Neural cell (in vitro differentiated cells): Measurements from ENCODE around the gene HEBP1. TPM values are rescaled to one million over a fixed set of nuclear protein-coding genes. Genes with fewer than 3 reads are reported as not detected.

Experiments used
- H2AFZ ChIP-seq: fragments of 200-600, 300-800 bp; sonication (generic), shearing (Covaris generic); 2 replicates; pipeline ENCODE4 v1.6.0; 2014; ENCODE audit warnings: low read depth, mild to moderate bottlenecking, antibody characterized with exemption, low read length, moderate library complexity
- H3F3A ChIP-seq: fragments of 200-600 bp; shearing (Covaris generic); 2 replicates; pipeline ENCODE4 v1.6.1; 2016; ENCODE audit warnings: mild to moderate bottlenecking, moderate library complexity, mixed read lengths, antibody characterized with exemption, low read length; ENCODE audit not compliant: insufficient read depth, poor library complexity, severe bottlenecking
- H3K27ac ChIP-seq: fragments of 200-600, 300-800 bp; sonication (generic), shearing (Covaris generic); 2 replicates; pipeline ENCODE4 v1.5.1; 2014; ENCODE audit warnings: mild to moderate bottlenecking, low read length, moderate library complexity
- H3K27me3 ChIP-seq: fragments of 300-800, 200-600 bp; sonication (generic), shearing (Covaris generic); 2 replicates; pipeline ENCODE4 v1.6.0; 2014; ENCODE audit warnings: mild to moderate bottlenecking, low read depth, low read length, moderate library complexity; ENCODE audit not compliant: insufficient read depth
- H3K36me3 ChIP-seq: fragments of 300-800, 200-600 bp; sonication (generic), shearing (Covaris generic); 2 replicates; pipeline ENCODE4 v1.5.1; 2014; ENCODE audit warnings: mild to moderate bottlenecking, antibody characterized with exemption, low read length, moderate library complexity; ENCODE audit not compliant: insufficient read depth
- H3K4me2 ChIP-seq: fragments of 300-800, 200-600 bp; sonication (generic), shearing (Covaris generic); 2 replicates; pipeline ENCODE4 v1.6.0; 2014; ENCODE audit warnings: mild to moderate bottlenecking, low read length
- H3K4me3 ChIP-seq: fragments of 300-800, 200-600 bp; sonication (generic), shearing (Covaris generic); 2 replicates; pipeline ENCODE4 v1.5.1; 2014; ENCODE audit warnings: mild to moderate bottlenecking, low read length, moderate library complexity
- H3K79me2 ChIP-seq: fragments of 200-600 bp; shearing (Covaris generic); replicated peaks from 2 replicates; pipeline ENCODE4 v1.6.0; 2014; ENCODE audit warnings: mild to moderate bottlenecking, low read length, moderate library complexity; ENCODE audit not compliant: insufficient read depth
- H3K9ac ChIP-seq: fragments of 300-800, 200-600 bp; sonication (generic), shearing (Covaris generic); 2 replicates; pipeline ENCODE4 v1.6.1; 2016; ENCODE audit warnings: mild to moderate bottlenecking, low read length, mixed read lengths
- H3K9me2 ChIP-seq: fragments of 200-600 bp; shearing (Covaris generic); 2 replicates; pipeline ENCODE4 v1.6.1; 2016; ENCODE audit warnings: mild to moderate bottlenecking, low read length, mixed read lengths; ENCODE audit not compliant: insufficient read depth
- H3K9me3 ChIP-seq: fragments of 200-600, 300-800 bp; sonication (generic), shearing (Covaris generic); 2 replicates; pipeline ENCODE4 v1.6.1; 2016; ENCODE audit warnings: mild to moderate bottlenecking, mixed run types, low read length, moderate library complexity, mixed read lengths
- H4K20me1 ChIP-seq: fragments of 200-600 bp; shearing (Covaris generic); 2 replicates; pipeline ENCODE4 v1.6.1; 2016; ENCODE audit warnings: mild to moderate bottlenecking, mixed run types; ENCODE audit not compliant: insufficient read depth
- CTCF ChIP-seq: fragments of 450-650 bp; IDR thresholded peaks from 2 replicates; pipeline ENCODE4 v1.5.1; 2014; ENCODE audit warnings: antibody characterized with exemption, mild to moderate bottlenecking, moderate library complexity; ENCODE audit not compliant: poor library complexity, severe bottlenecking
- EP300 ChIP-seq: fragments of 450-650 bp; conservative IDR thresholded peaks from 2 replicates; pipeline ENCODE4 v1.6.1; 2014; ENCODE audit warnings: antibody characterized with exemption, mild to moderate bottlenecking, moderate library complexity; ENCODE audit not compliant: poor library complexity, severe bottlenecking
- EZH2 ChIP-seq: fragments of 200-600, 300-800 bp; shearing (Covaris generic), sonication (generic); IDR thresholded peaks from 2 replicates; pipeline ENCODE4 v1.6.1; 2014; ENCODE audit warnings: antibody characterized with exemption, low read length, borderline replicate concordance, mild to moderate bottlenecking; ENCODE audit not compliant: insufficient read depth, poor library complexity, severe bottlenecking
- MXI1 ChIP-seq: fragments of 450-650 bp; conservative IDR thresholded peaks from 2 replicates; pipeline ENCODE4 v1.6.1; 2014; ENCODE audit warnings: antibody characterized with exemption, mild to moderate bottlenecking; ENCODE audit not compliant: poor library complexity, severe bottlenecking
- POLR2AphosphoS5 ChIP-seq: IDR thresholded peaks from 2 replicates; pipeline ENCODE4 v1.6.1; 2012
- RAD21 ChIP-seq: fragments of 450-650 bp; conservative IDR thresholded peaks from 2 replicates; pipeline ENCODE4 v1.6.1; 2014; ENCODE audit warnings: antibody characterized with exemption, mild to moderate bottlenecking, moderate library complexity
- REST ChIP-seq: IDR thresholded peaks from 2 replicates; pipeline ENCODE4 v1.6.1; 2012; ENCODE audit warnings: borderline replicate concordance
- SMC3 ChIP-seq: fragments of 450-650 bp; conservative IDR thresholded peaks from 2 replicates; pipeline ENCODE4 v1.6.1; 2014; ENCODE audit warnings: antibody characterized with exemption, mild to moderate bottlenecking, moderate library complexity; ENCODE audit not compliant: poor library complexity
- TAF1 ChIP-seq: IDR thresholded peaks from 2 replicates; pipeline ENCODE4 v1.6.1; 2012; ENCODE audit warnings: low read depth
- polyA plus RNA-seq: library from polyadenylated mRNA; depleted of rRNA; stranded (reverse); fragments of >200 nt; gene quantifications from 2 replicates; pipeline ENCODE4 v1.2.3, GENCODE V29; 2014

Gene HEBP1
- polyA plus RNA-seq, 1 donor from 2014 or later: 1.2 TPM

GRCh38 chr12:13046964-13047363 lies 46.9 kb upstream of the HEBP1 start:
- no peak overlapping the region for H3K4me2 ChIP-seq
- H3K36me3 ChIP-seq: no peaks in the 10 kb centered on the region
- H3K9me3 ChIP-seq: no peaks in the 10 kb centered on the region
- no peaks in the 10 kb centered on the region for H3K27me3 ChIP-seq
- H3K9ac ChIP-seq: no peak overlapping the region
- H3K4me3 ChIP-seq: no peak overlapping the region
- H3K27ac ChIP-seq: no peak overlapping the region
- peaks cover 6% of the 10 kb centered on the region for H3K79me2 ChIP-seq
- no peaks in the 10 kb centered on the region for H3F3A ChIP-seq
- TF ChIP-seq MXI1 (no peak), EP300 (no peak), CTCF (no peak), SMC3 (no peak), EZH2 (no peak)
- no peaks in the 10 kb centered on the region for H3K9me2 ChIP-seq
- H4K20me1 ChIP-seq: no peaks in the 10 kb centered on the region
- H2AFZ ChIP-seq: no peak overlapping the region

GRCh38 chr12:13045816-13046215 lies 45.8 kb upstream of the HEBP1 start:
- H3K9ac ChIP-seq: no peak overlapping the region
- TF ChIP-seq SMC3 (no peak), MXI1 (no peak), CTCF (no peak), RAD21 (no peak), EZH2 (no peak), TAF1 (no peak), POLR2AphosphoS5 (no peak), EP300 (no peak), REST (no peak)
- H3K4me3 ChIP-seq: peak overlapping the region; percentile 99
- H3K4me2 ChIP-seq: peak overlapping the region; percentile 71
- peaks cover 6% of the 10 kb centered on the region for H3K79me2 ChIP-seq
- H3K9me3 ChIP-seq: no peaks in the 10 kb centered on the region
- no peak overlapping the region for H2AFZ ChIP-seq
- H3K36me3 ChIP-seq: no peaks in the 10 kb centered on the region
- H3K27me3 ChIP-seq: no peaks in the 10 kb centered on the region
- H3F3A ChIP-seq: no peaks in the 10 kb centered on the region
- no peak overlapping the region for H3K27ac ChIP-seq
- H4K20me1 ChIP-seq: no peaks in the 10 kb centered on the region
- no peaks in the 10 kb centered on the region for H3K9me2 ChIP-seq
